ENCODE results near the gene CDT1.

CDT1 gene

DNA sequence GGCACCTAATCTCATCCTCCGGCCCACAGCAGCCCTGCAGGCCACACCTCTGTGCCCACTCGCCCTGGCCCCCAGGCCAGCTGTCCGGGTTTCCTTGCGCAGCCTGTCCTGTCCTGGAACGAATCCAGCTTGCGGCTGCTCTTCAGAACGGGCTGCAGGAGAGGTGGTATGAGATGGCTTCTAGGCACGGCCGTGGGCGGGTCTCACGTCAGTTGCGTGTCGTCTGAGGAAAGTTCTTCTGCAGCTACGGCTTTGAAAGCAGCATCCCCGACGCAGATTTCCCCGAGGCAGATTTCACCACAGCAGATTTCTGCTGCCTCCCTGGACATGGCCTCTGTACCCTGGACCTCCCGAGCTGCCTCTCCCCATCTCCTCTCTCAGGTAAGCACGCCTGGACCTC lies 35.0 kb downstream of the CDT1 start:
- no peak for DNase-seq (ENCODE audit: low read depth)
- H3K4me3 ChIP-seq (ENCODE audit: low read depth, low read length), result no peak overlapping the region
- TF ChIP-seq, protein P1, sequence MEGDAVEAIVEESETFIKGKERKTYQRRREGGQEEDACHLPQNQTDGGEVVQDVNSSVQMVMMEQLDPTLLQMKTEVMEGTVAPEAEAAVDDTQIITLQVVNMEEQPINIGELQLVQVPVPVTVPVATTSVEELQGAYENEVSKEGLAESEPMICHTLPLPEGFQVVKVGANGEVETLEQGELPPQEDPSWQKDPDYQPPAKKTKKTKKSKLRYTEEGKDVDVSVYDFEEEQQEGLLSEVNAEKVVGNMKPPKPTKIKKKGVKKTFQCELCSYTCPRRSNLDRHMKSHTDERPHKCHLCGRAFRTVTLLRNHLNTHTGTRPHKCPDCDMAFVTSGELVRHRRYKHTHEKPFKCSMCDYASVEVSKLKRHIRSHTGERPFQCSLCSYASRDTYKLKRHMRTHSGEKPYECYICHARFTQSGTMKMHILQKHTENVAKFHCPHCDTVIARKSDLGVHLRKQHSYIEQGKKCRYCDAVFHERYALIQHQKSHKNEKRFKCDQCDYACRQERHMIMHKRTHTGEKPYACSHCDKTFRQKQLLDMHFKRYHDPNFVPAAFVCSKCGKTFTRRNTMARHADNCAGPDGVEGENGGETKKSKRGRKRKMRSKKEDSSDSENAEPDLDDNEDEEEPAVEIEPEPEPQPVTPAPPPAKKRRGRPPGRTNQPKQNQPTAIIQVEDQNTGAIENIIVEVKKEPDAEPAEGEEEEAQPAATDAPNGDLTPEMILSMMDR (IDR thresholded peaks at IDR 0.05; ENCODE audit: low read depth, low read length), result no peak
- TF ChIP-seq POLR2A (IDR thresholded peaks at IDR 0.05; ENCODE audit: extremely low read depth, insufficient read length) (no peak), MYC (IDR thresholded peaks at IDR 0.05; ENCODE audit: low read depth, low read length) (no peak)
- TF ChIP-seq, protein P2, sequence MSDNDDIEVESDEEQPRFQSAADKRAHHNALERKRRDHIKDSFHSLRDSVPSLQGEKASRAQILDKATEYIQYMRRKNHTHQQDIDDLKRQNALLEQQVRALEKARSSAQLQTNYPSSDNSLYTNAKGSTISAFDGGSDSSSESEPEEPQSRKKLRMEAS (IDR thresholded peaks at IDR 0.05; ENCODE audit: low read depth, low read length), result no peak

DNA sequence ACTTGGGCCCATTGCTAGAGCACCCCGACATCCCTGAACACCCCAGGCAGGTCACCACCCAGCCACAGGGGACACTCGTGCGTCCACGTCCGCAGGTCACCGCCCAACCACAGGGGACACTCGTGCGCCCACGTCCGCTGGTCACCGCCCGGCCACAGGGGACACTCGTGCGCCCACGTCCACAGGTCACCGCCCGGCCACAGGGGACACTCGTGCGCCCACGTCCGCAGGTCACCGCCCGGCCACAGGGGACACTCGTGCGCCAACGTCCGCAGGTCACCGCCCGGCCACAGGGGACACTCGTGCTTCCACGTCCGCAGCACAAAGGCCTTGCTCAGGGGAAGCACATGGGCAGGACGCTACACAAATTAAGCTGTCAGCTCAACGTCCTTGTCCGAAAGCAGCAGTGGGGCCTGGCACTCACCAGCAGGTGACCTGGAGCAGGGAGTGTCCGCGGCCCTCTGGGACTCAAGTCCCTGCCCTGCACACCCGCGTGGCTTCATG lies 35.5 kb downstream of the CDT1 start:
- H3K4me3 ChIP-seq (ENCODE audit: low read depth, low read length), result no peak overlapping the region
- DNase-seq (ENCODE audit: low read depth), result peak; percentile 64
- TF ChIP-seq POLR2A (IDR thresholded peaks at IDR 0.05; ENCODE audit: extremely low read depth, insufficient read length) (no peak), MYC (IDR thresholded peaks at IDR 0.05; ENCODE audit: low read depth, low read length) (no peak)
- TF ChIP-seq, protein P1 (IDR thresholded peaks at IDR 0.05; ENCODE audit: low read depth, low read length), result peak; percentile 18

DNA sequence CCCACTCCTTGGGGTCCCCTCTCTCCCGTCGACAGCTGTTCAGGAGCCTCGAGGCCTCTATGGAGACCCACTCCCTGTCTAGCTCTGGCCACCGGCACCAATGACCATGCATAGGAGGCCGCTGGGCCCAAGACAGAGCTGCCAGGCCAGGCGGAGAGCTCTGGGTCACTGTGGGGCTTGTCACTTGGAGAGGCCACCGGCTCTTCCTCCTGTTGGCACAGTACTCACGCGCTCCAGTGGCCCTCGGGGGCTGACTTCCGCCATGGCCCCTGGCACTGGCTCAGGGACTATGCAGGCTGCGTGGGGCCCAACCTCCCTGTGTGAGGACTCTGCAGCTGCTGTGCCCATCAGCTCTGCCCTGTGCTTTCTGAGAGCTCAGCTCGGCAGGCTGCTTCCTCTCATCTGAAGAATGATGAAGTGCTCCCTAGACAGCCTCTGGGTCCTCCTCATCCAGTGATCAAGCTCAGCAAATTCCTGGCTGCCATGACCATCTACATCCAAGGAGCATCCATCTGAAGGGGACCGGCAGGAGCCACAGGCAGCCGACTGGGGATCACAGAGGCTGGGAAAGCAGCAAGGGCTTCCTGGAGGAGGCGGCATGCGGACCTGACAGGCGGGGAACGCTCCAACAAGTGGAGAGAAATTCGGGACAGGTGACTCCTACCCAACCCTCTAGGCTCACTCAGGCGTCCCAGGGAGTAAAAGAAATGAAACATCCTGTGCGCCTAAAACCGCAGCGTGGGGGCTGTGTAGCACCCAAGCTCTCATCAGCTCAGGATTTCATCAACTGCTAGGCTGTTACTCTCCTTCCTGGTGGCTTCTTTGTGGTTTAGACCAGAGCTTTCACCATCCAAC lies 36.4 kb downstream of the CDT1 start:
- peak; percentile 100 for DNase-seq (ENCODE audit: low read depth)
- H3K4me3 ChIP-seq (ENCODE audit: low read depth, low read length), result peak overlapping the region; percentile 27
- TF ChIP-seq, protein P2 (IDR thresholded peaks at IDR 0.05; ENCODE audit: low read depth, low read length), result peak; percentile 54; the same call in 1 of the 2 replicates
- TF ChIP-seq, protein P1 (IDR thresholded peaks at IDR 0.05; ENCODE audit: low read depth, low read length), result no peak
- TF ChIP-seq MYC (IDR thresholded peaks at IDR 0.05; ENCODE audit: low read depth, low read length) (peak; percentile 88), POLR2A (IDR thresholded peaks at IDR 0.05; ENCODE audit: extremely low read depth, insufficient read length) (no peak)

DNA sequence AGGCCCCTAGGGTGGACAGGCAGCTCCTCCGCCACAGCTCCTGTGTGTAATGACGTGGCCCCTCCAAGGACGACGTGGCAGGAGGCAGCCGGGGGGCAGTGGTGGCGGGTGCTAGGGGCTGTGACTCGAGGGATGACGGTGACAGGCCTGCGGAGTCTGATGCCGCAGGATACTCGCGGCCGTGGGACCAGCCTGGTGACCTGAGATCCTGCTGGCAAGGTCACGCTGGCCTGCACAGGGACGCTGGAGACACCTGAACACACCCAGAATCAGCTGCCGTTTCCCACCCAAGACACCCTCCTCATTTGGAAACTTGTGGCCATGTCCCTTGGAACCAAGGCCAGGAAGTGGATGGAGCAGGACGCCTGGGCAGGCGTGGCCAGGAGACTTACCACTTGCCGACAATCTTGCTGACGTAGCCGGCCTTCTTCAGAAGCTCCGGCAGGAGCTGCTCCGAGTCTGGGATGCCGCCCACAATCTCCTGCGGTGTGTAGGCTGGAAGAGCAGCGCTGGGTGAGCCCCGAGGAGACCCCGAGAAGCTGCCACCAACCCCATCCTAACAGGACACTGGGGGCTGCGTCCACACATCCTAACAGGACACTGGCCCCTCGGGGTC lies 37.1 kb downstream of the CDT1 start:
- TF ChIP-seq, protein P1 (IDR thresholded peaks at IDR 0.05; ENCODE audit: low read depth, low read length), result no peak
- TF ChIP-seq MYC (IDR thresholded peaks at IDR 0.05; ENCODE audit: low read depth, low read length) (no peak), POLR2A (IDR thresholded peaks at IDR 0.05; ENCODE audit: extremely low read depth, insufficient read length) (no peak)
- TF ChIP-seq, protein P2 (IDR thresholded peaks at IDR 0.05; ENCODE audit: low read depth, low read length), result no peak; the same call in 1 of the 2 replicates
- H3K4me3 ChIP-seq (ENCODE audit: low read depth, low read length), result peak overlapping the region; percentile 53
- peak; percentile 84 for DNase-seq (ENCODE audit: low read depth)

DNA sequence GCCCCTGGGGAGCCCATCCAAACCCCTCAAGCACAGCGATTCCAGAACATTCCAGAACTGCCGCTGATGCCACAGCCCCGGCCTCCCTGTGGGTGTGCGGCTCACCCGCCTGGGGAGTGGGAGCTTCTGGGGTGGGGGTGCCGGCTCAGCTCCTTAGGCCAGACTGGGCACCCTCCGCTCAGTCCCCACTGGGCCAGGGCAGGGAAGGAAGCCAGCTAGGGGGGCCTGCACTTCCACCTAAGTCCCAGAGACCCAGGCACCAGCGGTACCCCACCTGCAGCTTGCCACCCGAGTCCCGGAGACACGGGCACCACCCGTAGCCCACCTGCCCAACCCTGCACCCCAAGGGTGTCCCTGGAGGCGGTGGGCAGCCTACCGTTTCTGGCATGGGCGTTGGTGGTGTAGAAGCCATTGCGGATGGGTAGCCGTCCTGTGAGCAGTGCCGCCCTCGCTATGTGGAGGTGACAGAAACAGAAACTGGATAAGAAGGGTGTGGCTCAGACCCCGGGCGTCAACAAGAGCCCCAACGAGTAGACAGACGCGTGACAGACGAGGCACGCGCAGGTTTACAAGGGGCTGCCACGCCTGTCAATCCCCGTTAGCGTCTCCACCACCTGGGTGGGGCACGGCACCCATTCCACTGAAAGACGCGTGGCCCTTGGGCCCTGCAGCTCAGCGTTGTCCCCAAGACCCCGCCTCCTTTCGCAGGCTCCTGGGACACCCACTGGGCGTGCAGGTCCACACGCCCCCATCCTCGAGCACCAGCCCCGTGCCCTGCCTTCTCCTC lies 38.1 kb downstream of the CDT1 start:
- DNase-seq (ENCODE audit: low read depth), result no peak
- H3K4me3 ChIP-seq (ENCODE audit: low read depth, low read length), result no peak overlapping the region
- no peak for TF ChIP-seq POLR2A (IDR thresholded peaks at IDR 0.05; ENCODE audit: extremely low read depth, insufficient read length)
- no peak for TF ChIP-seq MYC (IDR thresholded peaks at IDR 0.05; ENCODE audit: low read depth, low read length)
- TF ChIP-seq, protein P1 (IDR thresholded peaks at IDR 0.05; ENCODE audit: low read depth, low read length), result no peak
- TF ChIP-seq, protein P2 (IDR thresholded peaks at IDR 0.05; ENCODE audit: low read depth, low read length), result no peak
